Keratinocyte (primary cell): Measurements from ENCODE around the gene COL7A1.

Experiments used
- EZH2 ChIP-seq: IDR thresholded peaks from one replicate; pipeline ENCODE4 v1.6.1; 2012; ENCODE audit warnings: inconsistent platforms, mild to moderate bottlenecking, low read length, moderate library complexity
- TF ChIP-seq, protein P1 (sequence below), 3 experiments: IDR thresholded peaks in 1 of 3; conservative IDR thresholded peaks in 1 of 3; optimal IDR thresholded peaks in 1 of 3; 2 replicates in 2 of 3; 3 replicates in 1 of 3; pipeline versions ENCODE3 to v1.5.1; 2011; ENCODE audit warnings: low read length in 3 of 3, mild to moderate bottlenecking in 3 of 3, moderate library complexity in 2 of 3, control low read depth in 1 of 3, inconsistent platforms in 1 of 3; ENCODE audit not compliant: insufficient read depth in 2 of 3; ENCODE audit errors: extremely low read depth in 1 of 3

DNA sequence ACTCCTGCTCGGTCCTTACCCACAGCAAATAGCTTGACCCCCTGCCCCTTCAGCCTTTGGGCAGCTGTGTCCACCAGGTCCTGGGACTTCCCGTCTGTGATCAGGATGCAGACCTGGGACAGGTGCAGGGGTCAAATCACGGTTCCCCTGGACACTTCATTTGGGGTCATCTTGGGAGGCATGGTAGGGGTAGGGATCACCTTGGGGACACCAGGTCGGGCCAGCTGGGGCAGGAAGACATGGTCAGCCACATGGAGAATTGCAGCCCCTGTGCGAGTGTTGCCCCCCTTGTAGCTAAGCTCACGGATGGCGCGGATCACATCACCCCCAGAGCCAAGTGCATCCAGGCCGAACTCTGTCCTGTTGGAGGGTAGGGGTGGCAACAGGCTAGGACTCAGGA, 1.8 kb downstream of the COL7A1 start:
- TF ChIP-seq, protein P1, sequence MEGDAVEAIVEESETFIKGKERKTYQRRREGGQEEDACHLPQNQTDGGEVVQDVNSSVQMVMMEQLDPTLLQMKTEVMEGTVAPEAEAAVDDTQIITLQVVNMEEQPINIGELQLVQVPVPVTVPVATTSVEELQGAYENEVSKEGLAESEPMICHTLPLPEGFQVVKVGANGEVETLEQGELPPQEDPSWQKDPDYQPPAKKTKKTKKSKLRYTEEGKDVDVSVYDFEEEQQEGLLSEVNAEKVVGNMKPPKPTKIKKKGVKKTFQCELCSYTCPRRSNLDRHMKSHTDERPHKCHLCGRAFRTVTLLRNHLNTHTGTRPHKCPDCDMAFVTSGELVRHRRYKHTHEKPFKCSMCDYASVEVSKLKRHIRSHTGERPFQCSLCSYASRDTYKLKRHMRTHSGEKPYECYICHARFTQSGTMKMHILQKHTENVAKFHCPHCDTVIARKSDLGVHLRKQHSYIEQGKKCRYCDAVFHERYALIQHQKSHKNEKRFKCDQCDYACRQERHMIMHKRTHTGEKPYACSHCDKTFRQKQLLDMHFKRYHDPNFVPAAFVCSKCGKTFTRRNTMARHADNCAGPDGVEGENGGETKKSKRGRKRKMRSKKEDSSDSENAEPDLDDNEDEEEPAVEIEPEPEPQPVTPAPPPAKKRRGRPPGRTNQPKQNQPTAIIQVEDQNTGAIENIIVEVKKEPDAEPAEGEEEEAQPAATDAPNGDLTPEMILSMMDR (optimal IDR thresholded peaks at IDR 0.05 in 1 of 3, IDR thresholded peaks at IDR 0.05 in 1 of 3, conservative IDR thresholded peaks at IDR 0.05 in 1 of 3; ENCODE audit: extremely low read depth in 1 of 3, insufficient read depth in 2 of 3, low read length in 3 of 3), result no peak
- no peak for TF ChIP-seq EZH2
